OCI-LY1 (cell line): Measurements from ENCODE around the gene WWOX.

Experiments used
- CTCF ChIP-seq: fragments of 200-600 bp; sonication (generic), shearing (Covaris generic); IDR thresholded peaks from 2 replicates; pipeline ENCODE4 v1.5.1; 2017; ENCODE audit warnings: mild to moderate bottlenecking, antibody characterized with exemption, low read length, moderate library complexity, mixed read lengths
- EZH2 ChIP-seq: fragments of 200-600 bp; sonication (generic), shearing (Covaris generic); IDR thresholded peaks from 2 replicates; pipeline ENCODE4 v1.8.0; 2017; ENCODE audit warnings: borderline replicate concordance, mixed run types, mild to moderate bottlenecking, antibody characterized with exemption, low read length, moderate library complexity, mixed read lengths

- TF ChIP-seq CTCF: no peak
- no peak for TF ChIP-seq EZH2
Measured at GRCh38 chr16:78635807-78636206, 536.4 kb downstream of the WWOX start.
